ENCODE data around the gene TSTD1.
"Not testable (repeated sequence)": the region's sequence is repeated elsewhere in the genome, so short reads cannot be mapped to it uniquely, and the experiment has no call there.

Gene TSTD1

GRCh38 chr1:161033751-161034150, 5.0 kb downstream of the TSTD1 start:
- Histone ChIP-seq H3K4me3 (ENCODE audit: low read length, poor library complexity, severe bottlenecking) (no peak overlapping the region), H3K4me2 (ENCODE audit: low read depth, low read length, poor library complexity, severe bottlenecking) (no peak overlapping the region), H3K36me3 (ENCODE audit: insufficient read depth, low read length) (no peaks in the 10 kb centered on the region), H2AFZ (ENCODE audit: low read length) (no peak overlapping the region), H3K9me2 (replicated peaks; ENCODE audit: low read depth, low read length) (no peaks in the 10 kb centered on the region), H3K9ac (ENCODE audit: low read depth, low read length, poor library complexity, severe bottlenecking) (no peak overlapping the region), H3K27me3 (ENCODE audit: insufficient read depth, low read length, poor library complexity, severe bottlenecking) (no peaks in the 10 kb centered on the region), H3K9me3 (ENCODE audit: insufficient read depth, low read depth, low read length) (no peaks in the 10 kb centered on the region), H3F3A (ENCODE audit: low read depth) (no peaks in the 10 kb centered on the region), H3K79me2 (ENCODE audit: insufficient read depth, low read length) (0 out of 2 replicates have a peak, but pooled peaks cover 4% of the 10 kb centered on the region), H3K4me1 (ENCODE audit: insufficient read depth, low read length, poor library complexity, severe bottlenecking) (no peaks in the 10 kb centered on the region), H4K20me1 (ENCODE audit: insufficient read depth, low read length, poor library complexity, severe bottlenecking) (no peaks in the 10 kb centered on the region)
- TF ChIP-seq, protein P1, sequence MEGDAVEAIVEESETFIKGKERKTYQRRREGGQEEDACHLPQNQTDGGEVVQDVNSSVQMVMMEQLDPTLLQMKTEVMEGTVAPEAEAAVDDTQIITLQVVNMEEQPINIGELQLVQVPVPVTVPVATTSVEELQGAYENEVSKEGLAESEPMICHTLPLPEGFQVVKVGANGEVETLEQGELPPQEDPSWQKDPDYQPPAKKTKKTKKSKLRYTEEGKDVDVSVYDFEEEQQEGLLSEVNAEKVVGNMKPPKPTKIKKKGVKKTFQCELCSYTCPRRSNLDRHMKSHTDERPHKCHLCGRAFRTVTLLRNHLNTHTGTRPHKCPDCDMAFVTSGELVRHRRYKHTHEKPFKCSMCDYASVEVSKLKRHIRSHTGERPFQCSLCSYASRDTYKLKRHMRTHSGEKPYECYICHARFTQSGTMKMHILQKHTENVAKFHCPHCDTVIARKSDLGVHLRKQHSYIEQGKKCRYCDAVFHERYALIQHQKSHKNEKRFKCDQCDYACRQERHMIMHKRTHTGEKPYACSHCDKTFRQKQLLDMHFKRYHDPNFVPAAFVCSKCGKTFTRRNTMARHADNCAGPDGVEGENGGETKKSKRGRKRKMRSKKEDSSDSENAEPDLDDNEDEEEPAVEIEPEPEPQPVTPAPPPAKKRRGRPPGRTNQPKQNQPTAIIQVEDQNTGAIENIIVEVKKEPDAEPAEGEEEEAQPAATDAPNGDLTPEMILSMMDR (conservative IDR thresholded peaks at IDR 0.05; ENCODE audit: low read length): no peak
- TF ChIP-seq EZH2phosphoT487 (IDR thresholded peaks at IDR 0.05; ENCODE audit: borderline replicate concordance): no peak

DNA sequence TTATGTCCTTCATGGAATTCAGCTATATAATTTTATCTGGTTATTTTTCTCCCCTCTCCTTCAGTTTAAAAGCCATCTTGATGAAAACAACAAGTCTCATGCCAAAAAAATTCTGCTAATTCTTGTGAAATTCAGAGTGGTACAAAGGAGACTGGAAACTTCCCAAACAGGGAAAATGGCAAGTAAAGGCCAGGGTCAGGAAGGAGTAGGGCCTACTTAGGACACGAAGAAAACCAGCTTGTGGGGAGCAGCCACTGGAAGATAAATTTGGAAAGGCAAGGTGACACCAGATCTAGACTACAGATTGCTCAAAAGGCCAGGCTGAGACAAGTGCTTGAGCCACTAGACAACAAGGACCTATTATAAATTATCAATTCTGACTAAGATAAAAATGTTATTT, 6.4 kb downstream of the TSTD1 start:
- Histone ChIP-seq H3K36me3 (ENCODE audit: insufficient read depth, low read length) (no peaks in the 10 kb centered on the region), H3K27me3 (ENCODE audit: insufficient read depth, low read length, poor library complexity, severe bottlenecking) (no peaks in the 10 kb centered on the region), H3K79me2 (ENCODE audit: insufficient read depth, low read length) (no peaks in the 10 kb centered on the region), H3K9ac (ENCODE audit: low read depth, low read length, poor library complexity, severe bottlenecking) (no peak overlapping the region), H3K4me2 (ENCODE audit: low read depth, low read length, poor library complexity, severe bottlenecking) (no peak overlapping the region), H3K9me3 (ENCODE audit: insufficient read depth, low read depth, low read length) (no peaks in the 10 kb centered on the region), H3K4me3 (ENCODE audit: low read length, poor library complexity, severe bottlenecking) (no peak overlapping the region), H3F3A (ENCODE audit: low read depth) (no peaks in the 10 kb centered on the region), H4K20me1 (ENCODE audit: insufficient read depth, low read length, poor library complexity, severe bottlenecking) (no peaks in the 10 kb centered on the region), H3K4me1 (ENCODE audit: insufficient read depth, low read length, poor library complexity, severe bottlenecking) (no peaks in the 10 kb centered on the region), H2AFZ (ENCODE audit: low read length) (no peak overlapping the region), H3K9me2 (replicated peaks; ENCODE audit: low read depth, low read length) (no peaks in the 10 kb centered on the region)
- no peak for TF ChIP-seq EZH2phosphoT487 (IDR thresholded peaks at IDR 0.05; ENCODE audit: borderline replicate concordance)
- TF ChIP-seq, protein P1 (conservative IDR thresholded peaks at IDR 0.05; ENCODE audit: low read length): no peak

DNA sequence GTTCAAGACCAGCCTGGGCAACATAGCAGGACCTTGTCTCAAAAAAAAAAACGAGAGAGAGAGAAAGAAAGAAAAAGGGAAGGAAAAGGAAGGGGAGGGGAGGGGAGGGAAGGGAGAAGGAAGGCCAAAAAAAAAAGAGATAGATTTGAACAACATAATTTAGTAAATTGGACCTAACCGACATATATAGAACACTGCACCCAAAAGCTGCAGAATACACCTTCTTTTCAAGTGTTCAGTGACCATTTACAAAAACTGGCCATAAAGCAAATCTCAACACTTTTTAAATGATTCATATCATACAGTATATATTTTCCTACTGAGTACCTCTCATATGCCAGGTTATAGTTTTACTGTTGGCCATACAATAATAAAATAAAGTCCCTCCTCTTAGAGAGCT, 6.9 kb downstream of the TSTD1 start:
- Histone ChIP-seq H3K4me3 (ENCODE audit: low read length, poor library complexity, severe bottlenecking) (no peak overlapping the region), H3K27me3 (ENCODE audit: insufficient read depth, low read length, poor library complexity, severe bottlenecking) (no peaks in the 10 kb centered on the region), H4K20me1 (ENCODE audit: insufficient read depth, low read length, poor library complexity, severe bottlenecking) (no peaks in the 10 kb centered on the region), H3K79me2 (ENCODE audit: insufficient read depth, low read length) (no peaks in the 10 kb centered on the region), H3K36me3 (ENCODE audit: insufficient read depth, low read length) (no peaks in the 10 kb centered on the region), H3K4me1 (ENCODE audit: insufficient read depth, low read length, poor library complexity, severe bottlenecking) (no peaks in the 10 kb centered on the region), H2AFZ (ENCODE audit: low read length) (no peak overlapping the region), H3K9ac (ENCODE audit: low read depth, low read length, poor library complexity, severe bottlenecking) (no peak overlapping the region), H3F3A (ENCODE audit: low read depth) (no peaks in the 10 kb centered on the region), H3K4me2 (ENCODE audit: low read depth, low read length, poor library complexity, severe bottlenecking) (no peak overlapping the region), H3K9me2 (replicated peaks; ENCODE audit: low read depth, low read length) (no peaks in the 10 kb centered on the region), H3K9me3 (ENCODE audit: insufficient read depth, low read depth, low read length) (no peaks in the 10 kb centered on the region)
- no peak for TF ChIP-seq EZH2phosphoT487 (IDR thresholded peaks at IDR 0.05; ENCODE audit: borderline replicate concordance)
- TF ChIP-seq, protein P1 (conservative IDR thresholded peaks at IDR 0.05; ENCODE audit: low read length): no peak

- not testable (repeated sequence) for H3K4me2 ChIP-seq (ENCODE audit: low read depth, low read length, poor library complexity, severe bottlenecking); H3K9me2 ChIP-seq (replicated peaks; ENCODE audit: low read depth, low read length); H2AFZ ChIP-seq (ENCODE audit: low read length); H3K79me2 ChIP-seq (ENCODE audit: insufficient read depth, low read length); H3K27me3 ChIP-seq (ENCODE audit: insufficient read depth, low read length, poor library complexity, severe bottlenecking); H3K36me3 ChIP-seq (ENCODE audit: insufficient read depth, low read length); H4K20me1 ChIP-seq (ENCODE audit: insufficient read depth, low read length, poor library complexity, severe bottlenecking); H3K4me3 ChIP-seq (ENCODE audit: low read length, poor library complexity, severe bottlenecking); H3K9me3 ChIP-seq (ENCODE audit: insufficient read depth, low read depth, low read length); H3K4me1 ChIP-seq (ENCODE audit: insufficient read depth, low read length, poor library complexity, severe bottlenecking); H3K9ac ChIP-seq (ENCODE audit: low read depth, low read length, poor library complexity, severe bottlenecking); H3F3A ChIP-seq (ENCODE audit: low read depth)
Measured at GRCh38 chr1:161029466-161029865, 9.3 kb downstream of the TSTD1 start.

GRCh38 chr1:161026954-161027353, 11.8 kb downstream of the TSTD1 start:
- not testable (repeated sequence) for H3K4me3 ChIP-seq (ENCODE audit: low read length, poor library complexity, severe bottlenecking); H3K79me2 ChIP-seq (ENCODE audit: insufficient read depth, low read length); H3K36me3 ChIP-seq (ENCODE audit: insufficient read depth, low read length); H3K9me3 ChIP-seq (ENCODE audit: insufficient read depth, low read depth, low read length); H2AFZ ChIP-seq (ENCODE audit: low read length); H4K20me1 ChIP-seq (ENCODE audit: insufficient read depth, low read length, poor library complexity, severe bottlenecking); H3K4me2 ChIP-seq (ENCODE audit: low read depth, low read length, poor library complexity, severe bottlenecking); H3K27me3 ChIP-seq (ENCODE audit: insufficient read depth, low read length, poor library complexity, severe bottlenecking); H3K9ac ChIP-seq (ENCODE audit: low read depth, low read length, poor library complexity, severe bottlenecking); H3K4me1 ChIP-seq (ENCODE audit: insufficient read depth, low read length, poor library complexity, severe bottlenecking); H3F3A ChIP-seq (ENCODE audit: low read depth); H3K9me2 ChIP-seq (replicated peaks; ENCODE audit: low read depth, low read length)
